Tongue (tissue), 2 donors: ENCODE results near the gene TUT4. TPM values are rescaled to one million over a fixed set of nuclear protein-coding genes. Genes with fewer than 3 reads are reported as not detected.
A peak's percentile ranks its signal among the peaks of the same experiment; 100 is the strongest.

Experiments used
- DNase-seq: peaks from one replicate; pipeline ENCODE4 v3.0.0-alpha.2; 2015
- total RNA-seq: library from RNA; depleted of rRNA; stranded (reverse); fragments of >200 nt; gene quantifications from one replicate; pipeline ENCODE4 v1.2.3, GENCODE V29; 2014

The TUT4 gene
- total RNA-seq, 1 donor from 2014 or later = 115 TPM

- no peak for DNase-seq
Observed at GRCh38 chr1:52574594-52574993, 21.7 kb upstream of the TUT4 start.

GRCh38 chr1:52572387-52572786 lies 19.5 kb upstream of the TUT4 start:
- no peak for DNase-seq

- DNase-seq = no peak
Observed at GRCh38 chr1:52571783-52572182, 18.9 kb upstream of the TUT4 start.

GRCh38 chr1:52569449-52570210 lies 16.7 kb upstream of the TUT4 start:
- peak; percentile 62 for DNase-seq

- DNase-seq = no peak
Observed at GRCh38 chr1:52567943-52568342, 15.1 kb upstream of the TUT4 start.

GRCh38 chr1:52562766-52563165 lies 9.9 kb upstream of the TUT4 start:
- DNase-seq = no peak

- no peak for DNase-seq
Observed at GRCh38 chr1:52559875-52560274, 7.0 kb upstream of the TUT4 start.

GRCh38 chr1:52558941-52559340 lies 6.0 kb upstream of the TUT4 start:
- DNase-seq = no peak

- no peak for DNase-seq
Observed at GRCh38 chr1:52556641-52557360, 3.9 kb upstream of the TUT4 start.

- peak; percentile 20 for DNase-seq
Observed at GRCh38 chr1:52554756-52555155, 1.9 kb upstream of the TUT4 start.

GRCh38 chr1:52554267-52554640 lies 1.4 kb upstream of the TUT4 start:
- DNase-seq = no peak

- DNase-seq = peak; percentile 96
Observed at GRCh38 chr1:52553362-52554266, 722 bp upstream of the TUT4 start.

- DNase-seq = peak; percentile 74
Observed at GRCh38 chr1:52552236-52552504, 722 bp downstream of the TUT4 start.

- DNase-seq = peak; percentile 66
Observed at GRCh38 chr1:52551507-52552235, 1.2 kb downstream of the TUT4 start.

- DNase-seq = no peak
Observed at GRCh38 chr1:52550447-52550846, 2.4 kb downstream of the TUT4 start.

GRCh38 chr1:52549267-52549666 lies 3.6 kb downstream of the TUT4 start:
- no peak for DNase-seq

- no peak for DNase-seq
Observed at GRCh38 chr1:52546852-52547251, 6.0 kb downstream of the TUT4 start.

GRCh38 chr1:52544665-52545525 lies 8.0 kb downstream of the TUT4 start:
- no peak for DNase-seq

- DNase-seq = no peak
Observed at GRCh38 chr1:52542085-52542688, 10.7 kb downstream of the TUT4 start.

GRCh38 chr1:52534928-52535764 lies 17.7 kb downstream of the TUT4 start:
- DNase-seq = no peak
